Stimulated activated CD8-positive, alpha-beta memory T cell treated with anti-CD3 and anti-CD28 coated beads, Interleukin-2, amount 100 ng/mL, for 1 hour (primary cell): ENCODE measurements around the gene AVL9.
"Not testable (repeated sequence)": the region's sequence is repeated elsewhere in the genome, so short reads cannot be mapped to it uniquely, and the experiment has no call there.

Experiments used
- DNase-seq, 2 donors: peaks; one replicate each; pipeline ENCODE4 v3.0.0-alpha.2; 2020; ENCODE audit warnings: low read depth in 2 of 2

AVL9 gene

DNA sequence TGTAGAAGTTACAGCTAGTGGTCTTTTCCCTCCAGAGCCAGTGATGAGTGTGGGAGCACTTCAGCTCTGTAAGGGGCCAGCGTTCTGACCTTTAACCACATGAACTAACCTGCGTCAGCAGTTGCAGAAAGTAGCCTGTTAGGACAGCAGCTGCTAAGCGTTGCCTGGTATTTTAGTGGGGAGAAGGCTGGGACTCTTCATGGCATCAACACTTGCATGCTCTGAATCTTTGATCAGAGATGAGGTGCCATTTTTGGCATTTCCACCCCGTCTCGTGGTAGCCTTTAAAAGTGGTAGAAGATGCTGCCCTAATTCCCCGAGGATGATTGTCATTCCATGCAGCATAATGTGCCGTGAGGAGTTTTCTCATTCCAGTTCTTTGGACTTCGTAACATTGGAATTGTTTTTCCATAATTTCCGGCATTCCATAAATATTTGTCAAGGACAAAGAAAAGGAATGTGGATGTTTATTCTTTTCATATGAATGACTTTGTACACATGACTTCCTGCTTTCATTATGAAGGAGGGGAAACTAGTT is 92.2 kb downstream of the AVL9 start:
- DNase-seq: no peak

DNA sequence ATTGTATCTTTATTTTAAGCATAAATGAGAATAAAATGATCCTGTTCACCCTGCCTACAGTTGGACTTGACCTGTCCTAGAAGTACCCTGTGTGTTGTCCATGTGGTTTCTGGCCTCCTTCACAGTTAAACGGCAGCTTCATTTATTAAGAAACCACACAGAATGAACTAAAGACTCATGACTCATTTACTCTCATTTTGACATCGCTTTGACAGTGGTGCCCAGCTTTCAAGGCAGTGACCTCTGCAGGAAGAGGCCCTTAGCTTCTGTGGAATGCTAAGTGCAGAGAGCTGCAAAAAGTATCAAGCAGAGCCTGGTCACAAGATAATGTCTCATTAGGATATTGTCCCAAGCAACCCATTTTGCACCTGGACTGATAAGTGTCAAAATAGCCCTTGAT is 93.4 kb downstream of the AVL9 start:
- no peak for DNase-seq

DNA sequence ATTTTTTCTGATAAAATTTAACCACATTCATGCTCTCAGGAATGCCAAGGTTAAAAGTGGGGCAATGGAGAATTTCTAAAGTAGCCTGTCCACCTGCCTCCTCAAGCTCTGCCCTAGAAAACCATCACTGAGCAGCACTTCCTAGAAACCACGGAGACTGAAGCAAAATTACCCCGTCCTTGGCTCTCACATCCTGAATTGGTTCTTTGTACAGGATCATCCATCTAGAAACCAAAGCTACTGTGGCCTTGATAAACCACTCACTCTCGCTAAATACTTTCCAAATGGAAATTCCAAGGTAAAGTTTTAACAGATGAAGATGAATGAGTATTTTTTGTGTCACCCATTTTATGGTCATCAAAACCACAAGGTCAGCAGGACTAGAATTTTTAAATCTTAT is 96.6 kb downstream of the AVL9 start:
- no peak for DNase-seq

- DNase-seq: no peak
Observed at GRCh38 chr7:32592701-32593100, 97.4 kb downstream of the AVL9 start.

DNA sequence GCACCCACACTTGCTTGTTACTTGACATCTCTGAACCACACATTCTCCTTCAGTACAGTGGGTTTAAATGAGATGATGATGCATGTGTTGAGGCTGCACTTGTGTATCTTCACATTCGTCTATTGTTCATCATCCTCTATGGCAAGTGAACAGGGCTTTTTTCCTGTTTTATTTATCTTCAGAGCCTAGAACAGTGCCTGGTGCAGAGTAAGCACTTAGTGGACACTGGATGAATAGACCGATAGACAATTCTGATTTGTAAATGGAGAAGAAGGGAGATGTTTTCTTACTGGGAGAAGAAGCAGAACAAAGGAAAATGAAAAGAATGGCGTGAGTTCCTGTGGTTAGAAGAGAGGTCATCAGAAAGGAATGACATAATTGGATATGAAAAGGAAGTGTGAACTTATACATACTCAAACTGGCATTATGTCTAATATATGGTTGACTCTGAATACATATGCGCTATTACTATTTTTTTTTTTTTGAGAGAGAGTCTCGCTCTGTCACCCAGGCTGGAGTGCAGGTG is 99.7 kb downstream of the AVL9 start:
- DNase-seq: no peak

DNA sequence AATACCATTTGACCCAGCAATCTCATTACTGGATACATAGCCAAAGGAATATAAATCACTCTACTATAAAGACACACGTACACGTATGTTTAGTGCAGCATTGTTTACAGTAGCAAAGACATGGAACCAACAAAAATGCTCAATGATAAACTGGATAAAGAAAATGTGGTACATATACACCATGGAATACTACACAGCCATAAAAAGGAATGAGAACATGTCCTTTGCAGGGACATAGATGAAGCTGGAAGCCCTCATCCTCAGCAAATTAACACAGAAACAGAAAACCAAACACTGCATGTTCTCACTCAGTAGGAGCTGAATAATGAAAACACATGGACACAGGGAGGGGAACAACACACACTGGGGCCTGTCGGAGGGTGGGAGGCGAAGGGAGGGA is 105.9 kb downstream of the AVL9 start:
- DNase-seq: not testable (repeated sequence)

- DNase-seq: no peak
Observed at GRCh38 chr7:32602470-32602869, 107.2 kb downstream of the AVL9 start.

DNA sequence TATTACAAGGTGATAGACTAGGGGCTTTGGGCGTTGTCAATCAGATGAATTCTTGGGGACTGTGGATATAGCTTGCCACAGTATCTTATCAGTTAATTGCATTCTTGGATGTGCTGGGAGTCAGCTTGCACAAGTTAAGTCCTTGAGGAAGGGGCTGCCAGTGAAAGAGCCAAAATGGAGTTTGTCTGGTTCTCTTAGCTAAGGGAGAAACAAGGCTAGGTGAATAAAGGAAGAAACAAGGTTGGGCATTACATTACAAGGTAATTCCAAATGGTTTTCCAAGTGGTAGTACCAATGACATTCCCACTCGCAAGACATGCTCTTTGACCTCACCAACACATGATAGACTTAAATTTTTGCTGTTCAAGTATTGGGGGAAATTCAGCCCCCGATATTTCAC is 108.2 kb downstream of the AVL9 start:
- DNase-seq: not testable (repeated sequence)

DNA sequence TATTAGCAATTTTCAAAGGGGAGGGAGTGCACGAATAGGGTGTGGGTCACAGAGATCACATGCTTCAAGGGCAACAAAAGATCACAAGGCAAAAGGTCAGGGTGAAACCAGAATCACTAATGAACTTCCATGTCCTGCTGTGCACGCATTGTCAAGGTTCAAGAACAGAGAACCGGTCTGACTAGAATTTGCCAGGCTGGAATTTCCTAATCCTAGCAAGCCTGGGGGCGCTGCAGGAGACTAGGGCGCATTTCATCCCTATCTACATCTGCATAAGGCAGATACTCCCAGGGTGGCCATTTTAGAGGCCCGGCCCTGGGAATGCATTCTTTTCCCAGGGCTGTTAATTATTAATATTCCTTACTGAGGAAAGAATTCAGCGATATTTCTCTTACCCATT is 108.8 kb downstream of the AVL9 start:
- not testable (repeated sequence) for DNase-seq

- DNase-seq: no peak
Observed at GRCh38 chr7:32605032-32605431, 109.7 kb downstream of the AVL9 start.

GRCh38 chr7:32609463-32609862 is 114.2 kb downstream of the AVL9 start:
- no peak for DNase-seq

GRCh38 chr7:32611201-32612099 is 116.2 kb downstream of the AVL9 start:
- DNase-seq: no peak

DNA sequence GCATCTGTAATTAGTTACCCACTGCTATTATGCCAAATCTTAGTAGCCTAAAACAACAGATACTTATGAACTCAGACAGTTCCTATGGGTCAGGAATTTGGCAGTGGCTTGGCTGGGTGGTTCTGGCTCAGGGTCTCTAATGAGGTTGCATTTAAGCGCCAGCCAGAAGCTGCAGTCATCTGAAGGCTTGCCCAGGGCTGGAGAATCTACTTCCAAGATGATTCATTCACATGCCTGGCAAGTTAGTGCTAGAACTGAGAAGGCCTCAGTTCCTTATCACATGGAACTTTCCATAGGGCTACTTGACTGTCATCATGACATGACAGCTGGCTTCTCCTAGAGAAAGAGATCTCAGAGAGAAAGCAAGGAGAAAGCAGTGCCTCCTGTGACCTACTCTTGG is 121.3 kb downstream of the AVL9 start:
- DNase-seq: no peak

DNA sequence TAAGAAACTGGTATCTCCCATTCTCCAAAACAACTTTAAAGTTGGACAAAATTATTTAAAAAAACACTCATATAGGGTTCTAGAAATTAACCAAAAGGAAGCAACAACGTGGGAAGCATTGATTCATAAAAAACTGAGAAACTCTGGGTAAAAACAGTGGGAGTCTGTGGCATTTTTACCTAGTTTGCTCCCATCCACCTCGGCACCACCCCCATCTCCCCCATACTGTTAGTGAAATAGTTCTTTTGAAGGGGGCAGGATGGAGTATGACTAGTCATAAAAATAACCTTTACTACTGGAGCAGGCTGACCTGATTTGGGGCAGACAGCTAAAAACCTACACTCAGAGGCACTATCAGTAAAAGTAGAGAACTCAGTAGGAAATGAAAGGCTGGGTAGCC is 123.2 kb downstream of the AVL9 start:
- no peak for DNase-seq

DNA sequence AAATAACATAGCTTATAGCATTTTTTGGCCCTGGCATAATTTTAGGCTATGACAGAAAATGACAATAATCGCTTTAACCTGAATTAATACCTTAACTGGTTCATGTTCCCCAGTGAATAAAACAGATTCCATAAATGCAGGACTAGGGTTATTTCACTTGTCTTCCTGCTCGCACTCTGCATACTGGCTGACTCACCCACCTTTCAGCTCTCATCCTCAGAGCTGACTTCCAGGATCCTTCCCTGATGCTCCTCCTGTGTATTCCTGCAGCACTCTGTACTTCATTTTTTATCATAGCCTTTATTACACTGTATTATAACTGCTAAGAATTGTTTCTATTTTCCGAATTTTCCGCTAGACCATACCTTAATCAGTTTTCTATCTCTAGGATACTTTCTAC is 123.7 kb downstream of the AVL9 start:
- no peak for DNase-seq

DNA sequence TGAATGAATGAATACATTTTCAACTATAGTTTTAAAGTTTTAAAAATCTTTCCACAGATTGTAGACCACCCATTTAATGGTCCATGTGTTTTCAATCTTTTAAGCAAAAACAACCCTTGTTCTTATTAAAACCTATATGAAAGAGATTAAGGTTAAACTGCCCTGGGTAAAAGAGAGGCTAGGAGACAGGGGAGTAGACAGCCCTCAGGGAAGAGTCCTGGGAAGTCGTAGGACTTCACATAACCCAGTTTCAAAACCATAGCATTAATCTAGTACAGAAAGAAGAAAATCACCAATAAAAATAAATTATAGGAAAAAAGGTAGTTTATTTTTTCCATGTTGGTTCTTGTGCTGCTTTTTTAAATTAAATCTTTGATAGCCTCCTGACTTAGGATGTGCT is 124.1 kb downstream of the AVL9 start:
- DNase-seq: not testable (repeated sequence)

DNA sequence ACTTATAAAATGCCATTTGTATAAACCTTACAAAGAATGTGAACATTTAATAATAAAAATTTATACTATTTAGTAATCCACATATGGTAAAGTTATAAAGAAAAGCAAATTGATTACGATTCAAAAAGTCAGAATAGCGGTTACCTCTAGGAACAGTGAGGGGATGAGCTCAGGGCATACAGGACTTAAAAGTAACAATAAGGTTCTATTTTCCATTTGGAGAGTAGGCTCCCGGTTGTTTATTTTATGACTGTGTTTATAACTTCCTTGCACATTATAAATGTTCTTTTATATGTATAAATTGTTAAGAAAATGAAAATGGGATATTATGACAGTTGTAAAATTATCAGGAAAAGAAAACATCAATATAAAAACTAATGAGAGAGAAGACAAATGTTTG is 135.7 kb downstream of the AVL9 start:
- no peak for DNase-seq

- DNase-seq: not testable (repeated sequence)
Observed at GRCh38 chr7:32631590-32632497, 136.6 kb downstream of the AVL9 start.

DNA sequence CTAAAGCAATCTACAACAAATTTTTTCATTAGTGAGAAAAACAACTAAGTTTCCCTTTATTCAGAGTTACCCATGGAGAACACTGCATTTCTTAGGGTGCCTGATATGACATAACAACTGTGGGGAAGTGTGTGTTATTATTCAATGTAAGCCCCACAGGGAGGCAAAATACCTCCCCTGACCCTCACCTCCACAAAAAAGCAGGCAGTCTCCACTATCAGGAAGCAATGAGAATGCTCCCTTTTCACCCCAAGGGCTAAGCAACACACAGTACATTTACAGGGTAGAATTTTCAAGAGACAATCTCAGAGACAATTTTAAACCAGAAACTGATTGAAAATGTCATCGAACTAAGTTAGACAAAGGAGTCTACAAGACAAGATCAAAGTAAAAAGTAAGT is 138.2 kb downstream of the AVL9 start:
- DNase-seq: not testable (repeated sequence)

GRCh38 chr7:32634798-32635393 is 139.6 kb downstream of the AVL9 start:
- DNase-seq: not testable (repeated sequence)

DNA sequence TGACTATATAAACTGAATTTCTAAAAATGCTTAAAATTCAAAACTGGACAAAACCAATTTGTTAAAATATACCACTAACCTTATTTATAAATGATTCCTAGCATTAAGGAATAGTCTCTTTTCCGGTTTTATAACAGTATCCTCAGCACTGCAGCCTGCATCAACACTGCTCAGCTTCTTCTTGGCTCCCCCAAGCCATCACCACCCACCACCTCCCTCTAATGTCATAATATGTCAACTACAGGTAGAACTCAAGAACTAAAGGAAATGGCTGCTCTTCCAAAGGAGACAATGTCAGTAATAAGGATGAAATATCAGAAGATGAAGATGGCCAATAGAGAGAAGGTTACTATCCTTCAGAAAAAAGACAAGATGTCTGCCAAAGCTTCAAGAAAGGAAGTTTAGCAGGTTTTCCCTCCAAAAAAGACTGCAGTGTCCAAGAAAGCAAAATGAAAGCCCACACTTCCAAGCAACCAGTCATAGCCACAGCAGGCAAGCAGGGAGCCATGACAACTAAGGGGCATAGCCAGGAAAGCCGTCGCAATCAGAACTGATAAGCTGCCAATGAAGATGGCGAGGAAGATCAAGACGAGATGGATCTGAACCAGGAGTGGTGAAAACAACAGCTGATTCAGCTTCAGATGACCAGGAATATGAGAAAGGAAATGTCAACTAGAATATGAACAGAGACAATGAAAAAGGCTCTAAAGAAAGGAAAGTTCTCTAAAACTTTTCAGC is 141.6 kb downstream of the AVL9 start:
- not testable (repeated sequence) for DNase-seq
